ENCODE measurements around the gene APOB. TPM values are rescaled to one million over a fixed set of nuclear protein-coding genes. Genes with fewer than 3 reads are reported as not detected.

APOB gene
- total RNA-seq, 1 experiment from 2014 or later = 0.05 TPM

DNA sequence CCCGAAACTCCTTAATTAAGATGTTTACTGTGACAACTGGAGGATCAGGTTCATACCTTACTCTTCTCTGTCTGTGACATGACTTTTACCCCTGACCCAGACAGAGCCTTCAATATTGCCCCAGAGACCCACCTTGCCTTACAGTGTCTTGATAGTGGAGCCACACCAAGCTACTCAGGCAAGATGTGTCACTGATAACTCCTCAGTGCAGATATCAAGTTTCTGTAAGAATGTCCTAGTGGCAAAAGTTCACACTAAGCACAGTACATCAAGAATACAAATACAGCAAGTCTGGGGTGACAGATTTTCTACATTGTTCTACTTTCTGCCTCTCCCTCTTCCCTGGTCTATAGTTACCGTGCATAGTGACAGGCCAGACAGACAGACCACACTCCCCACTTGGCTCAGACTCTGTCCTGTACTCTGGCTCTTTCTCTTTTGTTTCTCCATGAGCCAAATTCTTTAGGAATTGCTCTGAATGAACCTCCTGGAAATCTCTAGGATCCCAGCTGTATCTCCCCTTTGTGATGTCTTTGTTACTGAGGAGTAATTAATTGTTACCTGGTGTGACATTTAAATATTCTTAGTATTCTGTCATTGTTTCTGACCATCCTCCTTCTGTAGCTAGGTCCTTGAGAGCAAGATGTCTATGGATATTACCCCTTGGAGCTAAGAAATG is 24.1 kb upstream of the APOB start:
- no TSS peak for BruUV-seq (replicated peaks)
- H3K4me3 Mint-ChIP-seq (ENCODE audit: low read depth, unreplicated experiment) = no peak overlapping the region
- intact Hi-C loops (cut with micrococcal nuclease; ENCODE audit: unreplicated experiment) = no loop called here
- no peak for TF ChIP-seq CTCF (IDR thresholded peaks at IDR 0.05; ENCODE audit: unreplicated experiment)
- H3K9me3 Mint-ChIP-seq (ENCODE audit: low read depth, unreplicated experiment) = no peaks in the 10 kb centered on the region
- H3K36me3 Mint-ChIP-seq (ENCODE audit: insufficient read depth, unreplicated experiment) = no peaks in the 10 kb centered on the region
- no peak for DNase-seq
- H3K27ac Mint-ChIP-seq (ENCODE audit: unreplicated experiment) = no peak overlapping the region
- H3K4me1 Mint-ChIP-seq (ENCODE audit: low read depth, unreplicated experiment) = no peaks in the 10 kb centered on the region
- H3K27me3 Mint-ChIP-seq (ENCODE audit: unreplicated experiment) = no peaks in the 10 kb centered on the region
- CTCF ChIA-PET = interaction anchor here (0.9 to 1.1 kb wide), 2 partner anchors 20 to 29 kb away, joined by 3 to 4 read pairs; no protein-coding TSS in a partner anchor

GRCh38 chr2:21067125-21067524 is 23.3 kb upstream of the APOB start:
- Mint-ChIP-seq H3K36me3 (ENCODE audit: insufficient read depth, unreplicated experiment) (no peaks in the 10 kb centered on the region), H3K4me3 (ENCODE audit: low read depth, unreplicated experiment) (no peak overlapping the region), H3K4me1 (ENCODE audit: low read depth, unreplicated experiment) (no peaks in the 10 kb centered on the region), H3K27ac (ENCODE audit: unreplicated experiment) (no peak overlapping the region), H3K27me3 (ENCODE audit: unreplicated experiment) (no peaks in the 10 kb centered on the region), H3K9me3 (ENCODE audit: low read depth, unreplicated experiment) (no peaks in the 10 kb centered on the region)
- CTCF ChIA-PET = interaction anchor here (0.9 kb wide), 1 partner anchor 19 kb away, joined by 4 read pairs; no protein-coding TSS in a partner anchor
- no peak for TF ChIP-seq CTCF (IDR thresholded peaks at IDR 0.05; ENCODE audit: unreplicated experiment)
- no TSS peak for BruUV-seq (replicated peaks)
- intact Hi-C loops (cut with micrococcal nuclease; ENCODE audit: unreplicated experiment) = no loop called here
- no peak for DNase-seq

DNA sequence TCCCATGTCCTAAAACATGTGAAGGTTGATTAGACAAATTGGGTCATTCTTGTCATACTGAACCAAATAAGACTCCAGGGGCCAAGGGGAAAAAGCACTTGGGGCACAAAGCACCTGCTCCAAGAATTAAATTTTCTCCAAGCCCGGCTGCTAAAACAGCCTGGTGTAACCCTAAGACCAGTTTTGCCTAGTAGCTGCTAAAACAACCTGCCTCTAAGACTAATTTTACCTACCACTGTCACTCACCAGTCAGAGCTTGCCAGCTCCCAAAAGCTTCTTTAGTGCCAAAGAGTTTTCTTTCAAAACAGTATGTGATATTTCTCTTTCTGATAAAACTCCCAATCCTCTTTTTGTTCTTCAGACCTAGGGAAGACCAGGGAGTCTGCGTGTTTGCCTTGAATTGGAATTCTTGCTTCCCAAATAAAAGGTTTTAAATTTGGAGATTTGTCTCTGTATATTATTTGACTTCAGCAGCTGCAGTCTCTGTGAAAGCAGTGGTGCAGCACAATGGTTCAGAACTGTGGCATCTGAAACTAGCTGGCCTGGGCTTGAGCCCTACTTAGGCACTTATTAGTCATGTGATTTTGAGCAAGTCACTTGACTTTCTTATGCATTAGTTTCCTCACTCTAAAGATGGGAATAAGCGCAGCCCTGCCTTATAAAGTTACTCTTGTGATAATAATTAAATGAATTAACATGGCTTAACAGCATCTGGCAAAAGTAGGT is 16.2 kb upstream of the APOB start:
- intact Hi-C loops (cut with micrococcal nuclease; ENCODE audit: unreplicated experiment) = no loop called here
- H3K4me1 Mint-ChIP-seq (ENCODE audit: low read depth, unreplicated experiment) = no peaks in the 10 kb centered on the region
- CTCF ChIA-PET = interaction anchor here (1.1 kb wide), 1 partner anchor 43 kb away, joined by 3 read pairs; no protein-coding TSS in a partner anchor
- DNase-seq = no peak
- H3K9me3 Mint-ChIP-seq (ENCODE audit: low read depth, unreplicated experiment) = no peaks in the 10 kb centered on the region
- TF ChIP-seq CTCF (IDR thresholded peaks at IDR 0.05; ENCODE audit: unreplicated experiment) = no peak
- H3K27ac Mint-ChIP-seq (ENCODE audit: unreplicated experiment) = no peak overlapping the region
- no peaks in the 10 kb centered on the region for H3K36me3 Mint-ChIP-seq (ENCODE audit: insufficient read depth, unreplicated experiment)
- H3K27me3 Mint-ChIP-seq (ENCODE audit: unreplicated experiment) = peaks cover 42% of the 10 kb centered on the region
- no TSS peak for BruUV-seq (replicated peaks)
- no peak overlapping the region for H3K4me3 Mint-ChIP-seq (ENCODE audit: low read depth, unreplicated experiment)

DNA sequence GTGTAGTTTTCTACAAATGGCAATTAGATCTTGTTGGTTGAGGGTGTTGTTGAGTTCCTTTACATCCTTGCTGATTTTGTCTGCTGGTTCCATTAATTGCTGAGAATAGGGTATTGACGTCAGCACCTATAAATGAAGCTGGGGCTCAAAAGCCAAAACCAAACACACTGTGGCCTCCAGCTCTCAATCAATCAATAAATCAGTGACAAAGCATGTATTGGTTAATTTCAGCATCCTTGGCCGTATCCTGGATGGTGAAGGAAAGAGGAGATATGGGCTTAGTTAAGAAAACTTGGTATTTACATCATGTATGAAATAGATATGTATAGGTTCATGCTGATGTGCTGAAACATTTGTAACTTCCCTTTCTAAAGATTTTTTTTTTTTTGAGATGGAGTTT is 13.2 kb upstream of the APOB start:
- Mint-ChIP-seq H3K27me3 (ENCODE audit: unreplicated experiment) (peaks cover 70% of the 10 kb centered on the region), H3K27ac (ENCODE audit: unreplicated experiment) (no peak overlapping the region), H3K9me3 (ENCODE audit: low read depth, unreplicated experiment) (no peaks in the 10 kb centered on the region), H3K36me3 (ENCODE audit: insufficient read depth, unreplicated experiment) (no peaks in the 10 kb centered on the region), H3K4me3 (ENCODE audit: low read depth, unreplicated experiment) (no peak overlapping the region), H3K4me1 (ENCODE audit: low read depth, unreplicated experiment) (no peaks in the 10 kb centered on the region)
- CTCF ChIA-PET = no interaction called here
- no TSS peak for BruUV-seq (replicated peaks)
- no peak for DNase-seq
- intact Hi-C loops (cut with micrococcal nuclease; ENCODE audit: unreplicated experiment) = no loop called here
- no peak for TF ChIP-seq CTCF (IDR thresholded peaks at IDR 0.05; ENCODE audit: unreplicated experiment)
